Measurements from ENCODE around the gene SGK1. TPM values are rescaled to one million over a fixed set of nuclear protein-coding genes. Genes with fewer than 3 reads are reported as not detected.

SGK1 gene
- polyA plus RNA-seq, 1 of the 3 experiments (the other 2 are of a cell fraction), result 440 TPM

- Histone ChIP-seq H3K9ac (no peak overlapping the region), H3K79me2 (ENCODE audit: insufficient read depth) (peaks cover 13% of the 10 kb centered on the region), H3K4me3 (ENCODE audit: low read depth in 2 of 2, low read length in 1 of 2) (no peak overlapping the region), H3K9me3 (no peaks in the 10 kb centered on the region), H4K20me1 (ENCODE audit: insufficient read depth) (peaks cover 30% of the 10 kb centered on the region), H3K4me1 (ENCODE audit: control insufficient read depth in 1 of 2, insufficient read depth in 2 of 2, low read depth in 1 of 2, low read length in 1 of 2) (peaks cover 12 to 28% of the 10 kb centered on the region in 2 experiments), H3K27ac (ENCODE audit: low read depth in 2 of 2, low read length in 1 of 2) (no peak overlapping the region), H2AFZ (ENCODE audit: low read depth) (no peak overlapping the region), H3F3A (replicated peaks; ENCODE audit: insufficient read depth) (peaks cover 55% of the 10 kb centered on the region), H3K4me2 (no peak overlapping the region), H3K9me2 (no peaks in the 10 kb centered on the region), H3K27me3 (ENCODE audit: insufficient read depth) (no peaks in the 10 kb centered on the region), H3K36me3 (replicated peaks in 1 of 2; ENCODE audit: control insufficient read depth in 1 of 2, insufficient read depth in 2 of 2, low read length in 1 of 2) (peaks cover 24 to 38% of the 10 kb centered on the region in 2 experiments)
- no peak for DNase-seq
- CTCF ChIA-PET, result interaction anchor here (0.6 to 5.6 kb wide), 7 partner anchors 10 to 774 kb away, joined by 3 to 29 read pairs (median 8); no protein-coding TSS in a partner anchor
- POLR2A ChIA-PET, result no interaction called here
- 94% methylated on average over 7 of the region's 7 CpGs for WGBS (ENCODE audit: low lambda C conversion rate)
- no peak for TF ChIP-seq MAX (IDR thresholded peaks at IDR 0.05; ENCODE audit: low read depth)
- no peak for TF ChIP-seq TAF1 (IDR thresholded peaks at IDR 0.05; ENCODE audit: borderline replicate concordance, low read depth, low read length)
- no peak for TF ChIP-seq RAD21 (IDR thresholded peaks at IDR 0.05; ENCODE audit: low read length)
- no peak for TF ChIP-seq EP300 (IDR thresholded peaks at IDR 0.05; ENCODE audit: borderline replicate concordance in 1 of 2, low read depth in 1 of 2, low read length in 1 of 2)
- no peak for TF ChIP-seq IRF3 (IDR thresholded peaks at IDR 0.05; ENCODE audit: low read depth, low read length)
- TF ChIP-seq, protein P1, sequence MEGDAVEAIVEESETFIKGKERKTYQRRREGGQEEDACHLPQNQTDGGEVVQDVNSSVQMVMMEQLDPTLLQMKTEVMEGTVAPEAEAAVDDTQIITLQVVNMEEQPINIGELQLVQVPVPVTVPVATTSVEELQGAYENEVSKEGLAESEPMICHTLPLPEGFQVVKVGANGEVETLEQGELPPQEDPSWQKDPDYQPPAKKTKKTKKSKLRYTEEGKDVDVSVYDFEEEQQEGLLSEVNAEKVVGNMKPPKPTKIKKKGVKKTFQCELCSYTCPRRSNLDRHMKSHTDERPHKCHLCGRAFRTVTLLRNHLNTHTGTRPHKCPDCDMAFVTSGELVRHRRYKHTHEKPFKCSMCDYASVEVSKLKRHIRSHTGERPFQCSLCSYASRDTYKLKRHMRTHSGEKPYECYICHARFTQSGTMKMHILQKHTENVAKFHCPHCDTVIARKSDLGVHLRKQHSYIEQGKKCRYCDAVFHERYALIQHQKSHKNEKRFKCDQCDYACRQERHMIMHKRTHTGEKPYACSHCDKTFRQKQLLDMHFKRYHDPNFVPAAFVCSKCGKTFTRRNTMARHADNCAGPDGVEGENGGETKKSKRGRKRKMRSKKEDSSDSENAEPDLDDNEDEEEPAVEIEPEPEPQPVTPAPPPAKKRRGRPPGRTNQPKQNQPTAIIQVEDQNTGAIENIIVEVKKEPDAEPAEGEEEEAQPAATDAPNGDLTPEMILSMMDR (IDR thresholded peaks at IDR 0.05), result no peak
These were observed 151.2 kb downstream of the SGK1 start for GRCh38 chr6:134166511-134167261.

DNA sequence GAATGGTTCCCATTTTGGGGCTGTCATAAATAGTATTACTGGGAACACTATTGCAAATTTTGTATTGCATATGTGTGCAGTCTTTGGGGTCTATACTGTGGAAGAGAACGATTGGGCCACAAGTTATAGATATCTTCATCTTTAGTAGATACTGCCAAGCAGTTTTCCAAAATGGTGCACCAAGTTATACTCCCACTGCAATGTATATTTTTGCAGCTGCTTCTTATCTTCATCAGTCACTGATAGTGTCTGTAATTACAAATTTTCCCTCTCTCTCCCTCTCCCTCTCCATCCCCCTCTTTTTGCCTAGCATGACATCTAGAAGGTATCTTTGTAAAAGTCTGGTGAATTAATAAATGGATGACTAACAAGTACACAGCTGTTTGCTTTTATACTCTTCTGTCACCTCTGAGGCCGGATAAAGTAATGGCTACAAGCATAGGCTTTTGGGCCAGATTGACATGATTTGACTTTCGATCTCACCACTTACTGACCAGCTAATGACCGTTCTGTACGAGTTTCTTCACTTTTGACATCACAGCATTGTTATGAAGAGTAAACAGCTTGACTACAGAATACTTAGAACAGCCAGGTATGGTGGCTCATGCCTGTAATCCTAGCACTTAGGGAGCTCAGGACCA is 152.2 kb downstream of the SGK1 start:
- ChIA-PET POLR2A (no interaction called here), CTCF (interaction anchor here (0.6 to 5.6 kb wide), 8 partner anchors 8 to 775 kb away, joined by 3 to 29 read pairs (median 8); no protein-coding TSS in a partner anchor)
- Histone ChIP-seq H3K79me2 (ENCODE audit: insufficient read depth) (peaks cover 3% of the 10 kb centered on the region; the same call in 1 of the 2 replicates), H3K4me1 (ENCODE audit: control insufficient read depth in 1 of 2, insufficient read depth in 2 of 2, low read depth in 1 of 2, low read length in 1 of 2) (peaks cover 6 to 18% of the 10 kb centered on the region in 2 experiments), H4K20me1 (ENCODE audit: insufficient read depth) (peaks cover 20% of the 10 kb centered on the region), H3K9me3 (no peaks in the 10 kb centered on the region), H3K27me3 (ENCODE audit: insufficient read depth) (no peaks in the 10 kb centered on the region), H3K27ac (ENCODE audit: low read depth in 2 of 2, low read length in 1 of 2) (no peak overlapping the region), H3K9me2 (no peaks in the 10 kb centered on the region), H3F3A (replicated peaks; ENCODE audit: insufficient read depth) (peaks cover 45% of the 10 kb centered on the region), H3K9ac (no peak overlapping the region), H3K4me2 (no peak overlapping the region), H3K4me3 (ENCODE audit: low read depth in 2 of 2, low read length in 1 of 2) (no peak overlapping the region), H2AFZ (ENCODE audit: low read depth) (no peak overlapping the region), H3K36me3 (replicated peaks in 1 of 2; ENCODE audit: control insufficient read depth in 1 of 2, insufficient read depth in 2 of 2, low read length in 1 of 2) (peaks cover 20 to 28% of the 10 kb centered on the region in 2 experiments)
- no peak for DNase-seq
- 74% methylated on average over 5 of the region's 5 CpGs for WGBS (ENCODE audit: low lambda C conversion rate)
- TF ChIP-seq MEF2A (IDR thresholded peaks at IDR 0.05; ENCODE audit: borderline replicate concordance, low read depth) (no peak), IRF3 (IDR thresholded peaks at IDR 0.05; ENCODE audit: low read depth, low read length) (no peak), NFIC (IDR thresholded peaks at IDR 0.05; ENCODE audit: borderline replicate concordance) (no peak), TEAD4 (IDR thresholded peaks at IDR 0.05; ENCODE audit: borderline replicate concordance, insufficient read depth) (no peak), FOSL2 (IDR thresholded peaks at IDR 0.05; ENCODE audit: borderline replicate concordance, low read depth) (no peak), ELF1 (IDR thresholded peaks at IDR 0.05) (no peak), JUND (IDR thresholded peaks at IDR 0.05) (no peak), CHD2 (IDR thresholded peaks at IDR 0.05; ENCODE audit: low read length, partially characterized antibody) (no peak), RCOR1 (IDR thresholded peaks at IDR 0.05; ENCODE audit: low read length) (no peak), GABPA (IDR thresholded peaks at IDR 0.05; ENCODE audit: low read depth) (no peak)
- TF ChIP-seq, protein P2, sequence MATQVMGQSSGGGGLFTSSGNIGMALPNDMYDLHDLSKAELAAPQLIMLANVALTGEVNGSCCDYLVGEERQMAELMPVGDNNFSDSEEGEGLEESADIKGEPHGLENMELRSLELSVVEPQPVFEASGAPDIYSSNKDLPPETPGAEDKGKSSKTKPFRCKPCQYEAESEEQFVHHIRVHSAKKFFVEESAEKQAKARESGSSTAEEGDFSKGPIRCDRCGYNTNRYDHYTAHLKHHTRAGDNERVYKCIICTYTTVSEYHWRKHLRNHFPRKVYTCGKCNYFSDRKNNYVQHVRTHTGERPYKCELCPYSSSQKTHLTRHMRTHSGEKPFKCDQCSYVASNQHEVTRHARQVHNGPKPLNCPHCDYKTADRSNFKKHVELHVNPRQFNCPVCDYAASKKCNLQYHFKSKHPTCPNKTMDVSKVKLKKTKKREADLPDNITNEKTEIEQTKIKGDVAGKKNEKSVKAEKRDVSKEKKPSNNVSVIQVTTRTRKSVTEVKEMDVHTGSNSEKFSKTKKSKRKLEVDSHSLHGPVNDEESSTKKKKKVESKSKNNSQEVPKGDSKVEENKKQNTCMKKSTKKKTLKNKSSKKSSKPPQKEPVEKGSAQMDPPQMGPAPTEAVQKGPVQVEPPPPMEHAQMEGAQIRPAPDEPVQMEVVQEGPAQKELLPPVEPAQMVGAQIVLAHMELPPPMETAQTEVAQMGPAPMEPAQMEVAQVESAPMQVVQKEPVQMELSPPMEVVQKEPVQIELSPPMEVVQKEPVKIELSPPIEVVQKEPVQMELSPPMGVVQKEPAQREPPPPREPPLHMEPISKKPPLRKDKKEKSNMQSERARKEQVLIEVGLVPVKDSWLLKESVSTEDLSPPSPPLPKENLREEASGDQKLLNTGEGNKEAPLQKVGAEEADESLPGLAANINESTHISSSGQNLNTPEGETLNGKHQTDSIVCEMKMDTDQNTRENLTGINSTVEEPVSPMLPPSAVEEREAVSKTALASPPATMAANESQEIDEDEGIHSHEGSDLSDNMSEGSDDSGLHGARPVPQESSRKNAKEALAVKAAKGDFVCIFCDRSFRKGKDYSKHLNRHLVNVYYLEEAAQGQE (IDR thresholded peaks at IDR 0.05; ENCODE audit: low read depth, low read length), result no peak

Data from SK-N-SH (cell line).